ENCODE results near the gene CSNK2B. TPM values are rescaled to one million over a fixed set of nuclear protein-coding genes. Genes with fewer than 3 reads are reported as not detected.

The CSNK2B gene
- total and polyA plus RNA-seq, 9 of the 15 experiments (the other 6 are each of a cell fraction or from before 2014, with no cell fraction given): 120 to 1,126 (median 529) TPM

GRCh38 chr6:31702819-31703716, 37.2 kb downstream of the CSNK2B start, which contains the start of gene ABHD16A (continued):
- TF ChIP-seq RHOXF2B (CRISPR knock-in tag; conservative IDR thresholded peaks at IDR 0.05) (0 out of 2 replicates have a peak, but pooled peaks have one; percentile 19), USF2 (CRISPR knock-in tag; IDR thresholded peaks at IDR 0.05) (no peak), PTRF (tag; IDR thresholded peaks at IDR 0.05) (no peak), ZNF274 (IDR thresholded peaks at IDR 0.05; ENCODE audit: borderline replicate concordance, low read depth, low read length) (no peak), GTF2E2 (tag; IDR thresholded peaks at IDR 0.05) (peak; percentile 99), POLR2A (conservative IDR thresholded peaks at IDR 0.05) (peak; percentile 98), ZNF586 (CRISPR knock-in tag; conservative IDR thresholded peaks at IDR 0.05) (0 out of 2 replicates have a peak, but pooled peaks have one; percentile 3), ZNF224 (CRISPR knock-in tag; IDR thresholded peaks at IDR 0.05) (no peak), ZNF785 (CRISPR knock-in tag; IDR thresholded peaks at IDR 0.05) (no peak), ZFX (CRISPR knock-in tag; IDR thresholded peaks at IDR 0.05) (peak; percentile 99), CCAR2 (IDR thresholded peaks at IDR 0.05; ENCODE audit: low read depth, low read length) (no peak), ETV5 (CRISPR knock-in tag; IDR thresholded peaks at IDR 0.05; ENCODE audit: low read depth) (peak; percentile 81; the same call in 1 of the 2 replicates), ARID4B (CRISPR knock-in tag; IDR thresholded peaks at IDR 0.05) (peak; percentile 94), ARNT (IDR thresholded peaks at IDR 0.05) (peak in 1 of 2 experiments; percentile 25; a peak in 3 of 4 replicates), ATF3 (IDR thresholded peaks at IDR 0.05) (peak; percentile 93), ATF3 (CRISPR knock-in tag; conservative IDR thresholded peaks at IDR 0.05) (no peak), HEY1 (CRISPR knock-in tag; IDR thresholded peaks at IDR 0.05; ENCODE audit: borderline replicate concordance) (no peak; the same call in 1 of the 2 replicates), BRF2 (IDR thresholded peaks at IDR 0.05; ENCODE audit: borderline replicate concordance, insufficient read depth, insufficient read length) (no peak), ZNF695 (CRISPR knock-in tag; IDR thresholded peaks at IDR 0.05) (no peak)
